Omental fat pad (tissue), 4 donors: ENCODE data around the gene ZSCAN31. TPM values are rescaled to one million over a fixed set of nuclear protein-coding genes. Genes with fewer than 3 reads are reported as not detected.
"Not testable (repeated sequence)": the region's sequence is repeated elsewhere in the genome, so short reads cannot be mapped to it uniquely, and the experiment has no call there.

ENCODE experiments used
- ATAC-seq: fragments of 150-250 bp; one replicate; pipeline ENCODE4 v1.9.1; 2016; ENCODE audit warnings: mild to moderate bottlenecking, moderate library complexity; ENCODE audit not compliant: low FRiP score
- DNase-seq: peaks from one replicate; pipeline ENCODE4 v3.0.0-alpha.2; 2019; ENCODE audit warnings: low spot score
- total RNA-seq, 4 donors: library from RNA; depleted of rRNA; stranded (reverse); fragments of >200 nt; gene quantifications; one replicate each; pipeline ENCODE4 v1.1.0, GENCODE V29; 2016
- TF ChIP-seq, protein P1 (sequence below), 3 donors: fragments of 450-650 bp; IDR thresholded peaks; one replicate each; pipeline ENCODE4 v1.5.1; 2016 to 2017; ENCODE audit warnings: antibody characterized with exemption in 3 of 3, mild to moderate bottlenecking in 3 of 3, moderate library complexity in 2 of 3

Gene ZSCAN31
- total RNA-seq, 4 donors from 2014 or later, result 1.7 to 12.7 (median 9.3) TPM

DNA sequence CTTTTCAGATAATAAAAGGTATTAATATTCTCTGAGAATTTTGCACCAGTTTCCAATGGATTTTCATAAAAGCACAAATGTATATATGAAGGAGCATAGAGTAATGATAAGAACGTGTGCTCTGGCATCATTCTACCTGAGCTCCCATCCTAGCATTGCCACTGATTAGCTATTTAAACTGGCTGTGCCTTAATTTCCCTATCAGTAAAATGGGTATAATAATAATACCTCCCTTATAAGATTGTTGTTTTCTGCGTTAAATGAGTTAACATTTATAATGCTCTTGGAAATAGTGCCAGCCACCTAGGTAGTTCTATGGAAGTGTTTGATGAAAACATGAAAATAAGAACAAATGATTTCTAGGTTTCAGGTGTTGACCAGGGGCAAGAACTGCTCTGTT lies 25.0 kb upstream of the ZSCAN31 start:
- no peak for ATAC-seq
- TF ChIP-seq, protein P1, sequence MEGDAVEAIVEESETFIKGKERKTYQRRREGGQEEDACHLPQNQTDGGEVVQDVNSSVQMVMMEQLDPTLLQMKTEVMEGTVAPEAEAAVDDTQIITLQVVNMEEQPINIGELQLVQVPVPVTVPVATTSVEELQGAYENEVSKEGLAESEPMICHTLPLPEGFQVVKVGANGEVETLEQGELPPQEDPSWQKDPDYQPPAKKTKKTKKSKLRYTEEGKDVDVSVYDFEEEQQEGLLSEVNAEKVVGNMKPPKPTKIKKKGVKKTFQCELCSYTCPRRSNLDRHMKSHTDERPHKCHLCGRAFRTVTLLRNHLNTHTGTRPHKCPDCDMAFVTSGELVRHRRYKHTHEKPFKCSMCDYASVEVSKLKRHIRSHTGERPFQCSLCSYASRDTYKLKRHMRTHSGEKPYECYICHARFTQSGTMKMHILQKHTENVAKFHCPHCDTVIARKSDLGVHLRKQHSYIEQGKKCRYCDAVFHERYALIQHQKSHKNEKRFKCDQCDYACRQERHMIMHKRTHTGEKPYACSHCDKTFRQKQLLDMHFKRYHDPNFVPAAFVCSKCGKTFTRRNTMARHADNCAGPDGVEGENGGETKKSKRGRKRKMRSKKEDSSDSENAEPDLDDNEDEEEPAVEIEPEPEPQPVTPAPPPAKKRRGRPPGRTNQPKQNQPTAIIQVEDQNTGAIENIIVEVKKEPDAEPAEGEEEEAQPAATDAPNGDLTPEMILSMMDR (IDR thresholded peaks at IDR 0.05), result no peak
- DNase-seq, result no peak

DNA sequence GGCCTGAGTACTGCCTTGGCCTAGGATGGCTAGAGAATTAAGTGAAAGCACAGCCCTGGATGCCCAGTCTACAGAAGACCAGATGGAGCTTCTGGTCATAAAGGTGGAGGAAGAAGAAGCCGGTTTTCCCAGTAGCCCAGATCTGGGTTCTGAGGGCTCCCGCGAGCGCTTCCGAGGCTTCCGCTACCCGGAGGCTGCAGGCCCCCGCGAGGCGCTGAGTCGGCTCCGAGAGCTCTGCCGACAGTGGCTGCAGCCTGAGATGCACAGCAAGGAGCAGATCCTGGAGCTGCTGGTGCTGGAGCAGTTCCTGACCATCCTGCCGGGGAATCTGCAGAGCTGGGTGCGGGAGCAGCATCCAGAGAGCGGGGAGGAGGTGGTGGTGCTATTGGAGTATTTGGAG lies 23.6 kb upstream of the ZSCAN31 start:
- not testable (repeated sequence) for DNase-seq, ATAC-seq

DNA sequence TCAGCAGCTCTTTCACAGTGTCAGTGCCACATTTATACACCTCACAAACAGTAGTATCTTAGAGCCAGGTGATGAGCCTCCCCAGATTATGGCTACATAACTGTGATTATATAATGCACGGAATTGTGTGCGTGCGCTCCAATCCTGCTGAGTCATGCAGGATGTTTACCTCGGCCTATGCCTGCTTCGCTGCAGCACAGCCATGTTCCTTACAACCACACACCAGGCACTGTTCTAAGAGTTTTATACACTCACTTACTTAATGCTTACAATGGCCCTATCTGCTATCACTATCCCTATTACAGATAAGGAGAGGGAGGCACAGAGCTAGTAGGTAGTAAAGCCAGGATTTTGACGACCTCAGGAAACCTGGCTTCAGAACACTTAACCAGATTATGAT lies 21.1 kb upstream of the ZSCAN31 start:
- no peak for ATAC-seq
- DNase-seq, result no peak
- TF ChIP-seq, protein P1 (IDR thresholded peaks at IDR 0.05), result no peak

DNA sequence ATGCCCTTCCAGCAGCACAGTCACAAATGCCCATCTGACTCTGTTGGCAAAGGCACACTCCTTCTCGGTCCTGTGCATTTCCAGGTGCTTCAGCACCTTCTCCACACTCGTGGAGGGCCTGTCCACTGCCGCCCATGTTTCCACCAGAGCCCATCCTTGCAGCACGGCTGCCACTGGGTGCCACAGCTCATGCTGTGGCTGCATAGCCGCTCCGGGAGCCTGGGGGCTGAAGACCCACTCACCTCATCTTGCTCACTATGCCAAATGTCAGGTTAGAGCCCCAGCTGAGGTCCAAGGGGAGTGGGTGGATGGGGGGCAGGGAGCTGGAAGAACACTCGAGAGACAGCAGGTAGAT lies 20.7 kb upstream of the ZSCAN31 start:
- DNase-seq, result no peak
- no peak for ATAC-seq
- TF ChIP-seq, protein P1 (IDR thresholded peaks at IDR 0.05), result no peak

DNA sequence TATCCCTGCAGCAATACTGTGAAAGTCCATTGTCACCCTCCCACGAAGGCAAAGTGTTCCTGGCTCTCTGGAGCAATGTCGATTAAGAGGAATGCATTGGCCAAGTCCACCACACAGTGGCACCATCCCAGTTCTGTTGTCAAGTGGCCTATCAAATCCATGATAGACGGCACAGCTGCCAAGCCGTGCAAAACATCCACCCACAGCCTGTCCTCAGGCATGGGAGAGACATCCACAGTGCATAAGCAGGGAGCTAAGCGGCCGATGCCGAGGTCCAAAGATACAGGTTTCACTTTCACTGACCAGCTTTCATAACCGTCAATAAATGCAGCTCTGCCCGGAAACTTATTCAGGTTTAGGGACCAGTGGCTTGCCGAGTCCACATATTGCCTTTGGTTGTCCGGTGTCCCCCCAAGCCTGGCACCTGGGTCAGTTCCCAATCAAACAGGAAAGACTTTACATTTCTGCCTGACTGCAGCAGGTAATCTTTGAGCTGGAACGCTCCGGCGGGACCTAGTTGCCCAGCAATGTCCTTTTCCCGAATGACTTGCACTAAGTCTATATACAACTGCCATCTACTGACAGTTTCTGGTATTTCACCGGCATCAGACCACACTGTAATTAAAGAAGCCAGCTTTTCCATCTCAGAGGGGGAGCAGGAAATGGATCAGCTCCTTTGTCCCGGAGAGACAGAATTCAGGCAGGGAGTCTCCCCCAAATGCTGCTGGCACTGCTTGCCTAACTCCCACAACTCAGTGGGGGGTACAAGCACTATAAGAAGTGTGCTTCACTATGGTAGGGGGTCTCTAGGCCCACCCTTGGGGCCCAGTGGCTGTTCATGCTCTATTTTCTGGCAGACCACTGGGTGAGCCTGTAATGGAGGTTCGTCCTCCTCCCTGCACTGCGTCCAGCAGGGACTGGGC lies 20.1 kb upstream of the ZSCAN31 start:
- peak; percentile 32 for DNase-seq
- ATAC-seq, result peak; percentile 92
- TF ChIP-seq, protein P1 (IDR thresholded peaks at IDR 0.05), result peak in 1 of 3 donors; percentile 54

DNA sequence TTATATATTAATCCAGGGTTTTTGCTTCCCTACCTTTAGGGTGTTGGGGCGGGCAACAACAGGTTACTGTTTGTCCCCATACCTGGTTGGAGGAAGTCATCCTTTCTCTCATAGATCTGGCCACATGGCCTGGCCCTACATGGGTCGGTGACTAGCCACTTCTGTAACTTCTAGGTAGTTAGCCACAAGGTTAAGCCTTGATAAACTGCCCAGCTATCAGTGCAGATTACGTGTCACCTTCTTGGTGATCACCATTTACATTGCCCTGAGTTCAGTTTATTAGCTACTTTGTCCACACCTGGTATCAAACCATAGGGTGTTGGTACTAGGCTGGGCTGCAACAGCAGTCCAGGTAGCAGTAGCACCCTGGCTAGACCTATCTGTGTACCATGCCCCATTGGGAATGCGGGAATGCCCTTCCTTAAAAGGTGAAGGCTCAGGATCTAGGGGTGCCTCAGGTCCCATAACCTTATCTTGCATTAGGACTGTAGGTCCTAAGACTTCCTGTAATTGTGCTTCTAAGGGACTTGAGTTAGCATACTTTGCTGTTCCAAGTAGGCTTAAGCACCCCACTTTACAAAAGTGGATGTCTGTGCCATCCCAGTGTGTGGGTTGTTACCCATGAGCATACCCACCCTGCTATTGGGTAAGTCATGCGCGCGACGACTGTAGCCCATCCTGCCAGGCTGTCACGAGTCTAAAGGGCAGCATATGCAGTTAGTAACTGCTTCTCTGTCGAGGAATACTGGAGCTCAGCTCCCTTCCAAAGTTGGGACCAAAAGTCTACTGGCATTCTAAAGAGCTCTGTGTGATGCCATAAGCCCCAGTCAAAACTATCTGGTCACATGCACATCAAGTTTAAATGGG lies 19.0 kb upstream of the ZSCAN31 start:
- no peak for DNase-seq
- TF ChIP-seq, protein P1 (IDR thresholded peaks at IDR 0.05), result no peak
- no peak for ATAC-seq

DNA sequence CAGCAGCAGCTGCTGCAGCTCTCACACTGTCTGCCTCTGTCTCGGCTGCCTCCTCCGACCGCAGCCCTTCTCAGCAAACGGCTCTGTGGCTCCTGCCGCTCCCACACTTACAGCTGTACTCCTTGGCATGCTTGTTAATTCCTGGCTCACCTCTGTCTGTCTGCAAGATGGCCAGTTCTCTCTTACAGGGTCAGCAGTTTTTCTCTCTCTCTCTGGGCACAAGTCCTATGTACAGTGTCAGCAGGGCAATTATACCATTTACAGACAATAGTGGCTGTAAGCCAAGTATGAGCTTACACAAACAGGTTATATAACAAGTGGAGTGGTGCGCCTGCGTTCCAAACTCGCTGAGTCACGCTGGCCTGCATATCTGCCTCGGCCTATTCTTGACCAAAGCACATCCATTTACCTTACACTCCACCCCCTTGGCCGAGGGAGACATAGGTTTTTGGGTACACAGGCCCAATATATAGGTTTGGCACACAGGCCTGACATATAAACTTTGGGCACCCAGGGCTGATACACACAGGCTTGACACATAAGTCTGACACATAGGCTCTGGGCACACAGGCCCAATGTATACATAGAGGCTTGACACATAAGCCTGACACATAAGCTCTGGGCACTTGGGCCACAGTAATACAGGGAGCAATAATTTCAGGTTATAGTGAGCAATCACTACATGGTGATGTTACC lies 18.2 kb upstream of the ZSCAN31 start:
- no peak for DNase-seq
- ATAC-seq, result no peak
- TF ChIP-seq, protein P1 (IDR thresholded peaks at IDR 0.05), result no peak
